ENCODE measurements around the gene SSH3. TPM values are rescaled to one million over a fixed set of nuclear protein-coding genes. Genes with fewer than 3 reads are reported as not detected.

SSH3 gene
- total RNA-seq, 1 experiment from 2014 or later, result 19.0 TPM

DNA sequence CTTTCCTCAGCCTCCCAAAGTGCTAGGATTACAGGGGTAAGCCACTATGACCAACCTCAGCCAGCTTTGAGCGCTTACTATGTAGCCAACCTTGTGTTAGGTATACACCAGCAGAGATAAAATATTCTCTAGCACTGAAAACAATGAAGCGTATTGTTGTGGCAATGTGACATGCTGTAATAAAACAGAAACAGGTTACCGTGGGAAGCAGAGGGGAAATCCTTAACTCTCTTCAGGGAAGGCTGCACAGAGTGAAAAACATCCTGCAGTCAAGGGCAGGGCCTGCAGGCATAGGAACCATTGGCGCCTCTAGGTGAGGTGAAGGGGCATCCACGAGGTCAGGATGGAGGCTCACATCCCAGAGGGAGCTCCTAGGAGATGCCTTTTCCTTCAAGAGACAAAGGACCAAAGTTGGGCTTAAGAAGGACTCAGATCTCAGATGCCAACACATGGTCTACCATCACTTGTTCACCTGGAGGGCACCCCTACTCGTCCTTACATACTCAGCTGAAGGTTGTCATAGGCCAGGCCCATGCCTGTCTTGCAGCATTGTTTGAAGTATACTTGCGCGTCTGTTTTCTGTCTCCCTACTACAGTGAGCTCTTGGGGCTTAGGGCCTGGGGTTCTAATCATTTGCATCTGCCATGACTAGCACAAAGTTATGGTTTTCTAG lies 42.1 kb downstream of the SSH3 start:
- no peak for DNase-seq (ENCODE audit: low read depth)

DNA sequence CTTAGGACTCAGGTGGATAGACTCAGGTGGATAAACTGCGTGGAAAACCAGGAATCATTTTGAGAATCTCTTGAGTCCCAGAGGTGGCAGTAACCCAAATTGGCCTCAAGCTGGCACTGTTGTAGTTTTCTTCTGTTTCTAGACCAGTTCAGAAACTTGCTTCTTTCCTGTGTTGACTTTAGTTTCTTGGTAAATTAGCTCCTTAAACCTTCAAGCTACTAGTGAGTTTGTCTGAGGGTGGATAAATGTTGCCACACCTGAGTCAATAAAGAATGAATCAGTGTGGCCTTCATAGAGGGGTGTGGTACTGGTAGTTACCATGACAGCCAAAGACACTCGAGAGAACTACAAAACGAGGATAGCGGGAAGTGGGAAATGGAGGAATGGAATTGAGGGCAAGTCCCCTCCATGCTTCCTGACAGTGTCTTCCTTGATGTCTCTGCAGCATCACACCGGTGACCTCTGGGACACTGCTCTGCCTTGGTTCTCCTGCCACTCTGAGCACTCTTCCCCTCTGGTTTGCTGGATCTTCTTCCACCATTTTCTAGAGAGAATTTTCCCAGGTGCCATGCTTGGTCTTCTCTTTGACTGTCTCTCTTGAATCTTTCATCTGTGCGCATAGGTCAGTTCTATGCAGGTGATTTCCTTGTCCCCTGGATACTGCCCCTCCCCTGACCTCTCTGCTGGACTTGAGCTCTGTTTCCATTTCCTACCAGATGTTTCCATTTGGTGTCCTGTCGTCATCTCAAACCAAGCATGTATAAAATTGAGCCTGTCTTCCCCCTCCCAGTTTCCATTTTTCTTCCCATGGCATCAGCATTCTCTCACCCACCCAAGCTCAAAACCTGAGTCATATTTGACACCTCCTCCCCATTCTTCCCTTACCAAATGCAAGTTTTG lies 42.8 kb downstream of the SSH3 start:
- DNase-seq (ENCODE audit: low read depth), result peak; percentile 55

DNA sequence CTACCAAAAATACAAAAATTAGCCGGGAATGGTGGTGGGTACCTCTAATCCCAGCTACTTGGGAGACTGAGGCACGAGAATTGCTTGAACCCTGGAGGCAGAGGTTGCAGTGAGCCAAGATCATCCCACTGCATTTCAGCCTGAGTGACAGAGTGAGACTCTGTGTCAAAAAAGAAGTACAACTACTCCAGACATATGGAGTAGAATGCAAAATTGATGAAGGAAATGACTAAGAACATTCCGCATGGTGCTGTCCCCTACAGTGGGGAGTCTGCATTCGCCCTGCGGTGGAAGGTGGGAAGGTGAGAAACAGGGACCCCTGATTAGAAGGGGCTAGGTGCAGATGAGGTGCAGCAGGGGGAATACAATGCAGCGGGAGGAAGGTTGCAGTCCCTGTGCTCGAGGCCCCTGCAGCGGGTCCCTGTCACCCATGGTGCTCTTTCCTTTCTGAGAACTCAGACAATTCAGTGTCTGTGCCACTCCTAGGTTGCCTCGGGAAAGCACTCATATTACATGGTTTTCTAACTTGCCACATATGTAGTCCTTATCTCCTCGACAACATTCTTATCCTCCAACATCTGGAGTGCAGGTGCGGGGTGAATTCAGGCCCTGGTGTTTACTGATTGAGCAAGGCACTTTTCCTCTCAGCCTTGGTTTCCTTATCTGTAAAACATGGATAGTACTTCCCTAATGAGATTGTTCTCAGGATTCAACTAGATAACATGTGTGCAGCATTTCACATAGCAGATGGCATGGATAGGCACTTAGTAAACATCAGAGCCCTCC lies 44.8 kb downstream of the SSH3 start:
- DNase-seq (ENCODE audit: low read depth), result no peak

DNA sequence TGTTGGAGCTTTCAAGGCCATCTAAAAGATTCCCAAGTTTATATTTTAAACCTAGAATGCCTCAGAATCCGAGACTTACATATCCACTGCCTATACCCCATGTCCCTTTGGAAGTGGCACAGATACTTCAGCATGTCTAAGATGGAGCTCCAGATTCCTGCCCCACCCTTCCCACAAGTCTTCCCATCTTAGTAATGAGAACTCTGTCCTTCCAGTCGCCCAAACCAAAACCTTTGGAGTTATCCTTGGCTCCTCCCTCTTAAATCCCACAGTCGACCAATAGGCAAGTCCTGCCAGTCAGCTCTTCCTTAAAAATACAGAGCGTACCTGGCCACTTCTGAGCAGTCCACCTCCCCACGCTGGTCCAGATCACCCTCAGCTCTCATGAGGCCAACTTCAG lies 45.7 kb downstream of the SSH3 start:
- no peak for DNase-seq (ENCODE audit: low read depth)

DNA sequence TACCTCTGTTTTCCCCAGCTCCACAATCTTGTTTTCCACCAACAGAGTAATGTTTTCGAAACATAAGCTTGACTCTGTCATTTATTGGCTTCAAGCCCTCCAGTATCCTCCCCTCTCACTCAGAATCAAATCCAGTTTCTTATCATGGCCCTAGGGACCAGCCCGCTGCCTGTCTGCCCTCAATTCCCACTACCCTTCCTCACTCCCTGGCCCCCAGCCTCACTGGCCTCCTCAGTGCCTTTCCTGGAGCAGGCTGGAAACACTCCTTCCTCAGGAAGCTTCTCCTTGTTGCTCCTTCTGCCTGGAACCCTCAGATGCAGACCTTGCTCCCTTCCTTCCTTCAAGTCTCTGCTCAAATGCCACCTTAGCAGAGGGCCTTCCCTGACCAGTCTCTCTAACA lies 46.1 kb downstream of the SSH3 start:
- DNase-seq (ENCODE audit: low read depth), result no peak

GRCh38 chr11:67349928-67350465 lies 46.7 kb downstream of the SSH3 start:
- DNase-seq (ENCODE audit: low read depth), result no peak

DNA sequence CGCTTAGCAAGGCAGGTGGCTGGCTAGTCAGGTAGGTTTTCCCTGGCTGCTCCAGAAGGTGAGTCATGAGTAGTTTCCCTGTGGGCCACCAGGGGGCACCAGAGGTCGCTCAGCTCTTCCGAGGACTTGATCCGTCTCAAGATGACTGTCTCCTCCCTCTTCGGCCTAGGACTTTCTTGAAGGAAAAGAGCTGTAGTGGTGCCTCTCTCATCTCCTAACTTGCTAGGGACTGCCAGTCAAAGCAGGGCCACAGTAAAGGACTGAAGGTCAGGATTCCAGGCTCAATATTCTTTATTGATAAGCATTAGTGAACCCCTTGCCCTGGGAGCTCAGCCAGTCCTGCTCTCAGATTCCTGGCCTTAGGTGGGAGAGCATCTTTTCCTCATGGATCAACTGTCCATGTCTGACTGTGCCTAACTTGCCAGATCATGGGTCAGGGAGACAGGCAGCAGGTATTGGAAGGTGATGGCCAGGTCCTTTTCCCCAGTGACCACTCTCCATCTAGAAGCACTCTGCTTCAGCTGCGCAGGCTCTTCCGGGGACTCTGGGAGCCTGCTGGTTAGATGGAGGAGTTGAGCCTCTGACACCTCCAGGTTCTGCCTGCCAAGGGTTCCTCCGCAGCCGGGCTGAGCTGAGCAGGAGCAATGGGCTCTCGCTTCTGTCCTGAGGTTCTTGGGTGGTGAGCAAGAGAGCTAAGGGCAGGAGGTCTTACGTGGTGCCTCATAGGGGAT lies 48.1 kb downstream of the SSH3 start:
- DNase-seq (ENCODE audit: low read depth), result peak; percentile 71

- peak; percentile 63 for DNase-seq (ENCODE audit: low read depth)
Measured at GRCh38 chr11:67352546-67353316, 49.4 kb downstream of the SSH3 start.

DNA sequence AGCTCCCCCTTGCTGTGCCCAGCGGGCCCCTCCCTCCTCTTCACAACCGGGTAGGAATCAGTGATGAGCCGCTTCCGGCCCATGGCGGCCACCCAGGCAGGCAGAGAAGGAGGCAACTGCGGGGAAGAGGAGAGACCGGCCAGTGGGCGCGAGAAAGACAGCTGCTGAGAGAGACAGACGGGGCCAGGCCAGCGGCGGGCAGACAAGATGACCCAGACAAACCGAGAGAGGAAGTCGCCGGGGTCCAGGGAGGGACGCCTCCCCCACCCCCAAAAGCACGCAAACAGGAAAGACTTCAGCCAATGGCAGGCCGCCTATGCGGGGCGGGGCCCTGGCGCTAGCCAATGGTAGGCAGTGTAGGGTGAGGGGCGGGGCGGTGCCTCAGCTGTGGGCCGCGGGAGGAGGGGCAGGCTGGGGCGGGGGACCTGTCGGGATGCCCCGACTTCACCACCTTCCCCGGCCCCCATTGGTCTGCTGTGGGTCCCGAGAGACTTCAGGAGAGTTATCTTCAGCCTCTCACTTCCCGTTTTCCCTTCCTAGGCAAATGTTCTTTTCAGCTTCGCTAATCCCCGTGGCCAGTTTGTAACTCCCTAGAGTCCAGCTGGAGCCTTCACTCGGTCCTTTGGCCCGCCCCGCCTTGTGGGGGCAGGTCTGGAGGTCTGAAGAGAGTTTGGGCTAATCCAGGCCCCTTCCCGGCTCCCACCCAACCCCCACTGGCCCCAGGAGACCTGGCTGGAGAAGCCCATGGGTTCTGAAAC lies 50.2 kb downstream of the SSH3 start, which contains the start of gene POLD4:
POLD4 (minus strand) TSS at position 230 of the 758 bp plus-strand sequence; CDS start at position 83, 147 bp downstream.
- DNase-seq (ENCODE audit: low read depth), result peak; percentile 98

GRCh38 chr11:67354075-67355022 lies 51.0 kb downstream of the SSH3 start:
- peak; percentile 99 for DNase-seq (ENCODE audit: low read depth)

- no peak for DNase-seq (ENCODE audit: low read depth)
Measured at GRCh38 chr11:67355023-67355793, 51.9 kb downstream of the SSH3 start.

DNA sequence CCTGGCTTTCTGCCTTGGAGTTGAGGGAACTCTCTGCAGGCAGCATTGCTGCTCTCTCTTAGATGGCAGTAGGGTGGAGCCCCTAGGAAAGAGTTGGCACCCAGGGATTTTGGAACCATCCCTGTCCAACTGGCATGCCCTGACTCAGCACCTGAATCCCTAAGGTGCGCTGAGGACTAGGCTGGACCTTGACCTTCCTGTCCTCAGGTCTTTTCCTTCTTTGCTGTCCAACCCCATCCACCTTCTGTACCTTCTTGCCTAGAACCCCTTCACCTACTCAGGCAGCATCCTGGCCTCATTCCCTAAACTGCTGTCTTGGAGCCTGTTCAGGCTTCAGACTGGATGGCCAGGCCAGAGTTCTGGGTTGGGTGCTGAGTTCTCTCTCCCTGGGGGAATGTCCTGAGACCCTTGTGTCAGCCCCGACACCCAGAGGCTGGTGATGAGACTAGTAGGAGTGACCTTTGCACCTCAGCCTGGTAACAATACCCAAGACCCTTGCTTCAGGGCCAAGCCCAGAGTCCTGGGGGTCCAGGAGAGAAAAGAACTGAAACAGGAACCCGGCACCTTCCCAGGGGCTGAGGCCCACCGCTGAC lies 52.6 kb downstream of the SSH3 start:
- no peak for DNase-seq (ENCODE audit: low read depth)

- DNase-seq (ENCODE audit: low read depth), result no peak
Measured at GRCh38 chr11:67356387-67356863, 53.1 kb downstream of the SSH3 start.

- DNase-seq (ENCODE audit: low read depth), result peak; percentile 86
Measured at GRCh38 chr11:67356864-67357561, 53.7 kb downstream of the SSH3 start.

DNA sequence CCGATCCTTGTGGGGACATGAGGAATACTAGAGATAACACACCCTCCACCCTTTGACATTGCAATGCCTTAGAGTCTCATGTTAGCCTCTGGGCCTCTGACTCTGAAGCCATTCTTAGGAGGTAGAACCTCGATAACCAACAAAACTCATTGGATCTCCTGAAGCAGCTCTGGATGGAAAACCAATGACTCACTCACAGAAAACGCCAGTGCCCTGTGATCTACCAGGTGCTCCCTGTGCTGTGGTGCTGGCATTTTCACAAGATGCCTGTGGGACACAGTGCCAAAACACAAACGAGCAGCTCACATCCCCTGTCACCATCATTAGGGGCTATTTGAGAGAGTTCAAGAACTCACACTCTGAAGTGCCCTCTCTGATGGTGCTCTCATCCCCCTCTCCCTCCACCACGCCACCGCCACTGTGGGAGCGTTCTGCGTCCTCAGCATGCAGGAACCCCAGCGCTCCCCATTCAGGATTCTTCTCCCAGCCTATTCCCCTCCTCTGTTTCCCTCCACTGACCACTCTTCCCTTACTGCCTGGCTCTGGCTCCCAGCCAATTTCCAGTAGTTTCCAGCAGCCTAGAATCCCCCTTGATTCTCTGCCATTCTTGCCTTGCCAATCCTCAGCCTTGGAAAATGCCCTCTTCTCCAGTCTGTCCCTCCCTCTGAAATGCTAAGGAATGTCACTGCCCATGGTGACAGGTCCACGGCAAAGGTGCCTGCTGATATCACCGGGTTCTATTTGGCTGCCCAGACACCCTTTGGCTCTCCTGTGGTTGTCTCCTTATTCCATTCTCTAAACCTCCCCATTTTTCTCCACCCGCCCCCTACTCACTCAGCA lies 54.7 kb downstream of the SSH3 start:
- peak; percentile 74 for DNase-seq (ENCODE audit: low read depth)
